GM19372 (cell line): ENCODE results near the gene CCDC74A.
"Not testable (repeated sequence)": the region's sequence is repeated elsewhere in the genome, so short reads cannot be mapped to it uniquely, and the experiment has no call there.

Experiments
- ATAC-seq: cut with Tn5 transposase; IDR thresholded peaks from one replicate; pipeline ENCODE4 v1.9.1; 2021; ENCODE audit warnings: mild to moderate bottlenecking, low read depth, moderate library complexity; ENCODE audit not compliant: unreplicated experiment

CCDC74A gene

GRCh38 chr2:131544813-131545165, 17.1 kb downstream of the CCDC74A start:
- not testable (repeated sequence) for ATAC-seq

- ATAC-seq = no peak
These were observed 25.2 kb downstream of the CCDC74A start for GRCh38 chr2:131552871-131553270.

- no peak for ATAC-seq
These were observed 29.3 kb downstream of the CCDC74A start for GRCh38 chr2:131556998-131557397.

GRCh38 chr2:131557558-131558321, 30.1 kb downstream of the CCDC74A start:
- no peak for ATAC-seq

- ATAC-seq = no peak
These were observed 38.7 kb downstream of the CCDC74A start for GRCh38 chr2:131566371-131566770.

- no peak for ATAC-seq
These were observed 40.2 kb downstream of the CCDC74A start for GRCh38 chr2:131567891-131568290.

GRCh38 chr2:131568401-131568800, 40.7 kb downstream of the CCDC74A start:
- not testable (repeated sequence) for ATAC-seq

- ATAC-seq = no peak
These were observed 44.5 kb downstream of the CCDC74A start for GRCh38 chr2:131572175-131572574.

GRCh38 chr2:131577812-131578211, 50.1 kb downstream of the CCDC74A start:
- no peak for ATAC-seq

GRCh38 chr2:131580187-131580586, 52.5 kb downstream of the CCDC74A start:
- ATAC-seq = no peak
